GM20000 (cell line): ENCODE measurements around the gene HERC3.

Source experiments
- DNase-seq: peaks from one replicate; pipeline ENCODE4 v3.0.0; 2012; ENCODE audit warnings: low spot score
- CTCF ChIP-seq: IDR thresholded peaks from 2 replicates; pipeline ENCODE4 v1.5.1; 2012; ENCODE audit warnings: mild to moderate bottlenecking, control low read depth; ENCODE audit errors: extremely low read depth, missing control alignments

The HERC3 gene

DNA sequence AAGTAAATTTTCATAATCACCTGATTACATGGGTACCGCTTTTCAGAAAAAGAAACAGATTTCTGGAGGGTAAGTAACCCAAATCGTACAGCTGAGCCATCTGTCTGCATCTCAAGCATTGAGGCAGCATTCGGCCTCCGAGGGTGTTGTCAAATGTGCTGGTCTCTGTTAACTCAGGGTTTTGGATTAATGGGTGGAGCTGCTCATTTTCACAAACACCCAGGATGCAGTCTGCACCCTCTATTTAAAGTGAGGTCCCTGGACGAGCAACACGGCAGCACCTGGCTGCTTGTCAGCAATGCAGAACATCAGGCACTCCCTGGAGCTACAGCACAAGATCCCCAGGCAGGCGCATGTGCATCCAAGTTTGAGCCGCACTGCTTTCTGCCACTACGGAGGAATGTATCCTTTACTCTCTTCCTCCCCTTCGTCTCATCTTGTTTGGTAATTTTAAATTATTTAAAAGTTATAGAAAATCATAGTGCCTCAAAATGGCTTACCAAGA is 130.0 kb downstream of the HERC3 start:
- no peak for DNase-seq
- TF ChIP-seq CTCF = no peak

GRCh38 chr4:88722828-88723227 is 130.5 kb downstream of the HERC3 start:
- DNase-seq = no peak
- TF ChIP-seq CTCF = no peak

DNA sequence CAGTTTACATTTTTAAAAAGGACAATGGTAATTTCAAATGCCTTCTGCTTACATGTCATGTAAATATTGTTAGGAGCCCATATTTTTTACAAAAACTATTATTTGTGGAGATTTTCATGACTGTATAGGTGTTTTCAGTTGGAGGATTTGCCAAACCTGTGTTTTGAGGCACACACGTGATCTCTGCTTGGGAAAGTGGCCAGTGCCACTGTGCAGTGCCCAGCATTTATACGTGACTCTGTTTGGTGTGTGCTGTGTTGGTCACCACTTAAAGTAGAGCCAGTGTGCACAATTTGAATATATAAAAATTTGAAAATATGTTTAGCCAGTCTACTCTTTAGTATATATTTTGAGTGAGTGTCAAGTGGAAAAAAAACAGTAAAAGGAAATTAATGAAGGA is 132.1 kb downstream of the HERC3 start:
- no peak for DNase-seq
- no peak for TF ChIP-seq CTCF

DNA sequence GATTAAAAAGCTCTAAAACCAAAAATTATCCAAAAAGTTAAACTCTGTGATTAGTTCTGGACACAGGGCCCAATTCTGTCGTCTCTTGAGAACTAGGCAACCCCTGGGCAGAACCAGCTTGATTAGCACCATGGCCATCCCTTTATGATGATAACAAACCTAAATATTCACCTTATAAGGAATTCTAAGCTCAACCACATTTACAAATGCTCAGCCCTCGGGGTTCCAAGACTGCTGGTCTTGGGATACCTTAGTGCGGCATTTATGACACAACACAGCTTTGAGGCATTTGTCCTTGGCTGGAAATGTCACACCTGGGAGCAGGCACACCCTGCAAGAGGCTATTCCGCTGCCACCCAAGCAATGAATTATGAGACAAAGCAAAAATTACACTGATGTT is 132.9 kb downstream of the HERC3 start:
- no peak for TF ChIP-seq CTCF
- no peak for DNase-seq

GRCh38 chr4:88725986-88726385 is 133.7 kb downstream of the HERC3 start:
- TF ChIP-seq CTCF = no peak
- DNase-seq = no peak

- DNase-seq = no peak
- TF ChIP-seq CTCF = no peak
Observed at GRCh38 chr4:88728146-88728545, 135.9 kb downstream of the HERC3 start.

- TF ChIP-seq CTCF = no peak
- no peak for DNase-seq
Observed at GRCh38 chr4:88729146-88729760, 137.0 kb downstream of the HERC3 start.
